Activated B cell treated with CpG ODN at 0.5 μM for 24 hours (primary cell): ENCODE measurements around the gene SLCO2A1. TPM values are rescaled to one million over a fixed set of nuclear protein-coding genes. Genes with fewer than 3 reads are reported as not detected.

Experiments used
- ATAC-seq: fragments of 200-7000 bp; cut with Tn5 transposase; one replicate; pipeline ENCODE4 v1.10.0; 2021; ENCODE audit warnings: low read depth, mild to moderate bottlenecking, moderate library complexity
- CTCF ChIA-PET: fragments of 350-600 bp; sonication (Branson Sonifier 250); formaldehyde crosslinking; loops from one replicate; lab custom pipeline; 2021; ENCODE audit warnings: antibody characterized with exemption; lab: Charles Lee
- POLR2A ChIA-PET: fragments of 350-600 bp; sonication (Branson Sonifier 250); formaldehyde crosslinking; loops from one replicate; lab custom pipeline; 2021; ENCODE audit warnings: antibody characterized with exemption; lab: Charles Lee
- DNase-seq: peaks from one replicate; pipeline ENCODE4 v3.0.0; 2022
- H3K27ac Mint-ChIP-seq: one replicate; pipeline ENCODE4 v1.8.0; 2020; ENCODE audit warnings: mixed read lengths
- H3K27me3 Mint-ChIP-seq: one replicate; pipeline ENCODE4 v1.8.0; 2021; ENCODE audit warnings: mixed read lengths
- H3K36me3 Mint-ChIP-seq: one replicate; pipeline ENCODE4 v1.8.0; 2021; ENCODE audit warnings: low read depth, mixed read lengths
- H3K4me1 Mint-ChIP-seq: one replicate; pipeline ENCODE4 v1.8.0; 2021; ENCODE audit warnings: mixed read lengths
- H3K4me3 Mint-ChIP-seq: one replicate; pipeline ENCODE4 v1.8.0; 2020; ENCODE audit warnings: mild to moderate bottlenecking, mixed read lengths
- H3K9me3 Mint-ChIP-seq: one replicate; pipeline ENCODE4 v1.8.0; 2020; ENCODE audit warnings: mixed read lengths
- CTCF ChIP-seq: fragments of 200-600 bp; IDR thresholded peaks from one replicate; pipeline ENCODE4 v1.8.0; 2022; ENCODE audit warnings: antibody characterized with exemption, mild to moderate bottlenecking
- intact Hi-C: fragments of 100-400 bp; cut with micrococcal nuclease; formaldehyde crosslinking; loops from one replicate; pipeline ENCODE4 v1.15.1; 2024
- total RNA-seq: library from RNA; stranded (reverse); gene quantifications from 2 replicates; pipeline ENCODE4 v1.2.3, GENCODE V29; 2022

SLCO2A1 gene
- total RNA-seq, 1 donor from 2014 or later = not detected

- no peak overlapping the region for H3K27ac Mint-ChIP-seq
- H3K4me1 Mint-ChIP-seq = no peaks in the 10 kb centered on the region
- ChIA-PET POLR2A (no interaction called here), CTCF (no interaction called here)
- ATAC-seq = no peak
- peaks cover 6% of the 10 kb centered on the region for H3K9me3 Mint-ChIP-seq
- intact Hi-C loops = no loop called here
- no peak for TF ChIP-seq CTCF
- H3K27me3 Mint-ChIP-seq = peaks cover 21% of the 10 kb centered on the region
- no peaks in the 10 kb centered on the region for H3K36me3 Mint-ChIP-seq
- no peak for DNase-seq
- H3K4me3 Mint-ChIP-seq = no peak overlapping the region
These were observed 21.9 kb downstream of the SLCO2A1 start for GRCh38 chr3:134007819-134008218.

GRCh38 chr3:134004841-134005240 lies 24.9 kb downstream of the SLCO2A1 start:
- H3K36me3 Mint-ChIP-seq = no peaks in the 10 kb centered on the region
- no peak for TF ChIP-seq CTCF
- ATAC-seq (no peak), DNase-seq (no peak)
- peaks cover 6% of the 10 kb centered on the region for H3K9me3 Mint-ChIP-seq
- peaks cover 13% of the 10 kb centered on the region for H3K27me3 Mint-ChIP-seq
- H3K4me3 Mint-ChIP-seq = no peak overlapping the region
- ChIA-PET CTCF (no interaction called here), POLR2A (no interaction called here)
- H3K27ac Mint-ChIP-seq = no peak overlapping the region
- H3K4me1 Mint-ChIP-seq = no peaks in the 10 kb centered on the region
- intact Hi-C loops = no loop called here

- Mint-ChIP-seq H3K27ac (no peak overlapping the region), H3K4me1 (no peaks in the 10 kb centered on the region), H3K4me3 (no peak overlapping the region), H3K9me3 (peaks cover 6% of the 10 kb centered on the region), H3K36me3 (no peaks in the 10 kb centered on the region), H3K27me3 (peaks cover 13% of the 10 kb centered on the region)
- TF ChIP-seq CTCF = no peak
- DNase-seq (no peak), ATAC-seq (no peak)
- POLR2A ChIA-PET = no interaction called here
- CTCF ChIA-PET = no interaction called here
- intact Hi-C loops = no loop called here
These were observed 26.7 kb downstream of the SLCO2A1 start for GRCh38 chr3:134003066-134003465.

- H3K4me3 Mint-ChIP-seq = no peak overlapping the region
- peaks cover 6% of the 10 kb centered on the region for H3K9me3 Mint-ChIP-seq
- ChIA-PET CTCF (no interaction called here), POLR2A (no interaction called here)
- no peak for ATAC-seq
- no peaks in the 10 kb centered on the region for H3K4me1 Mint-ChIP-seq
- peaks cover 13% of the 10 kb centered on the region for H3K27me3 Mint-ChIP-seq
- intact Hi-C loops = no loop called here
- TF ChIP-seq CTCF = no peak
- H3K27ac Mint-ChIP-seq = no peak overlapping the region
- no peaks in the 10 kb centered on the region for H3K36me3 Mint-ChIP-seq
- DNase-seq = no peak
These were observed 27.4 kb downstream of the SLCO2A1 start for GRCh38 chr3:134002306-134002705.

- Mint-ChIP-seq H3K27ac (no peak overlapping the region), H3K9me3 (peaks cover 6% of the 10 kb centered on the region), H3K4me1 (no peaks in the 10 kb centered on the region), H3K36me3 (no peaks in the 10 kb centered on the region), H3K27me3 (peaks cover 6% of the 10 kb centered on the region), H3K4me3 (no peak overlapping the region)
- DNase-seq (no peak), ATAC-seq (no peak)
- POLR2A ChIA-PET = no interaction called here
- CTCF ChIA-PET = no interaction called here
- intact Hi-C loops = no loop called here
- TF ChIP-seq CTCF = no peak
These were observed 28.5 kb downstream of the SLCO2A1 start for GRCh38 chr3:134001251-134001650.
